OCI-LY3 (cell line): ENCODE results near the gene GPR21.

ENCODE experiments used
- H2AFZ ChIP-seq: fragments of 200-600, 300-600 bp; shearing (Covaris generic); 2 replicates; pipeline ENCODE4 v1.6.0; 2014; ENCODE audit warnings: antibody characterized with exemption, low read depth, low read length
- H3K27ac ChIP-seq: fragments of 200-600, 300-600 bp; sonication (generic); 2 replicates; pipeline ENCODE4 v1.5.1; 2014; ENCODE audit warnings: mild to moderate bottlenecking, low read length, moderate library complexity, mixed read lengths
- H3K27me3 ChIP-seq: fragments of 200-600, 300-600 bp; sonication (generic); 2 replicates; pipeline ENCODE4 v1.6.1; 2014; ENCODE audit warnings: low read depth, low read length, mixed read lengths
- H3K36me3 ChIP-seq: fragments of 200-600, 300-600 bp; sonication (generic); replicated peaks from 2 replicates; pipeline ENCODE3; 2014; ENCODE audit warnings: low read depth, low read length, mixed read lengths
- H3K4me1 ChIP-seq: fragments of 300-600, 200-600 bp; sonication (generic); 2 replicates; pipeline ENCODE4 v1.6.1; 2014; ENCODE audit warnings: low read length, mixed read lengths
- H3K4me2 ChIP-seq: fragments of 200-600, 300-600 bp; sonication (generic); 2 replicates; pipeline ENCODE4 v1.6.1; 2014; ENCODE audit warnings: low read length, mixed read lengths
- H3K4me3 ChIP-seq: fragments of 300-600, 200-600 bp; sonication (generic); 2 replicates; pipeline ENCODE4 v1.5.1; 2014; ENCODE audit warnings: antibody characterized with exemption, mild to moderate bottlenecking, low read length, moderate library complexity
- H3K79me2 ChIP-seq: fragments of 300-600, 200-600 bp; shearing (Covaris generic); 2 replicates; pipeline ENCODE4 v1.6.1; 2014; ENCODE audit warnings: mild to moderate bottlenecking, low read length, mixed read lengths
- H3K9ac ChIP-seq: fragments of 300-600, 200-600 bp; shearing (Covaris generic); 2 replicates; pipeline ENCODE4 v1.6.0; 2014; ENCODE audit warnings: mild to moderate bottlenecking, low read length, moderate library complexity
- H3K9me3 ChIP-seq: fragments of 200-600, 300-600 bp; shearing (Covaris generic); 2 replicates; pipeline ENCODE4 v1.6.1; 2014; ENCODE audit warnings: low read length, mixed read lengths; ENCODE audit not compliant: insufficient read depth
- H4K20me1 ChIP-seq: fragments of 200-600, 300-600 bp; sonication (generic); 2 replicates; pipeline ENCODE4 v1.6.1; 2016; ENCODE audit warnings: low read length, mixed read lengths; ENCODE audit not compliant: insufficient read depth
- EZH2phosphoT487 ChIP-seq: fragments of 200-600 bp; shearing (Covaris generic); IDR thresholded peaks from 2 replicates; pipeline ENCODE4 v1.6.1; 2018; ENCODE audit warnings: antibody characterized with exemption, mixed run types, low read depth
- TF ChIP-seq, protein P1 (sequence below): fragments of 200-600, 300-600 bp; sonication (generic); IDR thresholded peaks from 2 replicates; pipeline ENCODE4 v1.5.1; 2014; ENCODE audit warnings: antibody characterized with exemption, low read length, low read depth

GPR21 gene

DNA sequence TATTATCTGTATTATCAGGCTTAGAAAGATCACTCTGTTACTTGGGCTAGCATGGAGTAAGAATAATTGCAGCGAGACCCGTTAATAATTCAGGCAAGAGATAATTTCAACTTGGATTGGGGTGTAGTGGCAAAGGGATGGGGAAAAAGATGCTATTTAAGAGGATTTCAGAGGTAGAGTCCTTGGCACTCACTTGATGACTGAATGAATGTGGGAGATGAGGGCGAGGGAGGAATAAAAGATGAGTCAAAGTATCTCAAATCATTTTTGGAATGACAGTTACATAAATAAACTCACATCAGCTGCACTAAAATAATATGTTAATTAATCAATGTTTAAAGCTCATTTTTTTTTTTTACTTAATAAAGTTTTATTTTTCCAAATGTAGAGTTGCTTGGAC, 4.5 kb upstream of the GPR21 start:
- peaks cover 4% of the 10 kb centered on the region for H4K20me1 ChIP-seq
- no peak overlapping the region for H3K9ac ChIP-seq
- H3K4me3 ChIP-seq: no peak overlapping the region
- no peak overlapping the region for H2AFZ ChIP-seq
- H3K4me2 ChIP-seq: no peak overlapping the region
- H3K79me2 ChIP-seq: no peaks in the 10 kb centered on the region
- H3K27me3 ChIP-seq: no peaks in the 10 kb centered on the region
- peaks cover 9% of the 10 kb centered on the region for H3K4me1 ChIP-seq
- no peaks in the 10 kb centered on the region for H3K9me3 ChIP-seq
- no peak overlapping the region for H3K27ac ChIP-seq
- TF ChIP-seq EZH2phosphoT487: no peak
- TF ChIP-seq, protein P1, sequence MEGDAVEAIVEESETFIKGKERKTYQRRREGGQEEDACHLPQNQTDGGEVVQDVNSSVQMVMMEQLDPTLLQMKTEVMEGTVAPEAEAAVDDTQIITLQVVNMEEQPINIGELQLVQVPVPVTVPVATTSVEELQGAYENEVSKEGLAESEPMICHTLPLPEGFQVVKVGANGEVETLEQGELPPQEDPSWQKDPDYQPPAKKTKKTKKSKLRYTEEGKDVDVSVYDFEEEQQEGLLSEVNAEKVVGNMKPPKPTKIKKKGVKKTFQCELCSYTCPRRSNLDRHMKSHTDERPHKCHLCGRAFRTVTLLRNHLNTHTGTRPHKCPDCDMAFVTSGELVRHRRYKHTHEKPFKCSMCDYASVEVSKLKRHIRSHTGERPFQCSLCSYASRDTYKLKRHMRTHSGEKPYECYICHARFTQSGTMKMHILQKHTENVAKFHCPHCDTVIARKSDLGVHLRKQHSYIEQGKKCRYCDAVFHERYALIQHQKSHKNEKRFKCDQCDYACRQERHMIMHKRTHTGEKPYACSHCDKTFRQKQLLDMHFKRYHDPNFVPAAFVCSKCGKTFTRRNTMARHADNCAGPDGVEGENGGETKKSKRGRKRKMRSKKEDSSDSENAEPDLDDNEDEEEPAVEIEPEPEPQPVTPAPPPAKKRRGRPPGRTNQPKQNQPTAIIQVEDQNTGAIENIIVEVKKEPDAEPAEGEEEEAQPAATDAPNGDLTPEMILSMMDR: no peak
- H3K36me3 ChIP-seq: peaks cover 2% of the 10 kb centered on the region

DNA sequence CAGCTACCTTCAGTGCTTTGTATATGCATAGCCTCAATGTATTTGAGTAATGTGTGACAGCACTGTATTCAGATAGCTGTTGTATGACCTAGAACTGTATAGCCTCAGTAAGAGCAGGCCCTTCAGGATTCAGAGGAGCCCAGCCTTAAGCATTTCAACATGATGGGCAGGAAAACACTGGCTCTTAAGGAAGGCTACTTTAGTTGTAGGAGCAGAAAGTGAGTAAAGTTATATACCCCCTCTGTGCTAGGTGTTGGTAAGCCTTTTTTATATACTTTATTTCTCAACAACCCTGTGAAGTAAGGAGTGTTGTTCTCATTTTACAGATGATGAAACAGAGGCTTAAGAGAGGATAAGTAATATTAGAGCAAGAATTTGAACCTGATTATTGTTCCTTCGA, 1.5 kb upstream of the GPR21 start:
- Histone ChIP-seq H2AFZ (no peak overlapping the region), H3K79me2 (no peaks in the 10 kb centered on the region), H3K4me1 (peaks cover 9% of the 10 kb centered on the region), H3K27ac (no peak overlapping the region), H4K20me1 (peaks cover 4% of the 10 kb centered on the region), H3K9ac (no peak overlapping the region), H3K4me2 (no peak overlapping the region), H3K27me3 (no peaks in the 10 kb centered on the region), H3K9me3 (no peaks in the 10 kb centered on the region), H3K36me3 (peaks cover 4% of the 10 kb centered on the region), H3K4me3 (no peak overlapping the region)
- TF ChIP-seq EZH2phosphoT487: no peak
- TF ChIP-seq, protein P1: no peak

DNA sequence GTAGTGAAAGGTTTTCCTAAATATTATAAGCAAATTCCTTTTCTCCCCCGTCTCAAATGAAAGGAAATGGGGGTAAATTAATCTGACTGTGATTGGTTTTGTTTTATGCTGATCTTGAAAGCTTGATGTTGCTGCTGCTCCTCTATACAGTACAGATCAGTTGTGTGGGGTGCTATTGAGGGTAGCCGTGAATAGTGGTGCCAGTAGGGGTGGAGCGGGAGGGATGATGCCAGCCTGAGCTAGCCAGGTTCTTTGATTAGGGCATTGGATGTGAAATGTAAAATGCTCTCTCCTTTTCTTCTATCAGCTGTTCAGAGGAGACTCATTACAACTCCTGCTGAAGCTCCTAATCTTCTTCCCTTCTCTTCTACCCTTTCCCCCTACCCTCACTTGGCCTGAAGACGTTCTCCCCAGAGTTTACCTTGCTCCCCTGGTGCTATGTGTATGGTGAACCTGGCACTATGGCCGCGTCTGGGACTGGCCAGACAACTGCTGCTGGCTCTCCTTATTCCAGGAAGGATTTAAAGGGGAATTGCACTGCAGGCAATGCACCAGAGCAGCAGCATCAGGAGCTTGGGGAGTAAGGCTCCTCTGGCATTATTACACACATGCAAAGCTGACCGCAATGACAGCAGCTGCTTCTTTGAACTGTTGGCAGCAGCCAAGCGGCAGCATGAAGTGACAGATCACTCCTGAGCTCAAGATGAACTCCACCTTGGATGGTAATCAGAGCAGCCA, 566 bp downstream of the GPR21 start:
- Histone ChIP-seq H3K27ac (no peak overlapping the region), H3K9me3 (no peaks in the 10 kb centered on the region), H3K9ac (no peak overlapping the region), H2AFZ (no peak overlapping the region), H3K79me2 (no peaks in the 10 kb centered on the region), H3K36me3 (peaks cover 4% of the 10 kb centered on the region), H3K4me3 (no peak overlapping the region), H3K4me2 (no peak overlapping the region), H3K4me1 (no peaks in the 10 kb centered on the region), H4K20me1 (no peaks in the 10 kb centered on the region), H3K27me3 (no peaks in the 10 kb centered on the region)
- TF ChIP-seq EZH2phosphoT487: no peak
- TF ChIP-seq, protein P1: no peak

DNA sequence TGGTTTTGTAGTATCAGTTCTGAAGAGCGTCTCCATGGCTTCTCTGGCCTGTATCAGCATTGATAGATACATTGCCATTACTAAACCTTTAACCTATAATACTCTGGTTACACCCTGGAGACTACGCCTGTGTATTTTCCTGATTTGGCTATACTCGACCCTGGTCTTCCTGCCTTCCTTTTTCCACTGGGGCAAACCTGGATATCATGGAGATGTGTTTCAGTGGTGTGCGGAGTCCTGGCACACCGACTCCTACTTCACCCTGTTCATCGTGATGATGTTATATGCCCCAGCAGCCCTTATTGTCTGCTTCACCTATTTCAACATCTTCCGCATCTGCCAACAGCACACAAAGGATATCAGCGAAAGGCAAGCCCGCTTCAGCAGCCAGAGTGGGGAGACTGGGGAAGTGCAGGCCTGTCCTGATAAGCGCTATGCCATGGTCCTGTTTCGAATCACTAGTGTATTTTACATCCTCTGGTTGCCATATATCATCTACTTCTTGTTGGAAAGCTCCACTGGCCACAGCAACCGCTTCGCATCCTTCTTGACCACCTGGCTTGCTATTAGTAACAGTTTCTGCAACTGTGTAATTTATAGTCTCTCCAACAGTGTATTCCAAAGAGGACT, 1.5 kb downstream of the GPR21 start:
- Histone ChIP-seq H3K27ac (no peak overlapping the region), H3K9ac (no peak overlapping the region), H3K4me1 (no peaks in the 10 kb centered on the region), H3K4me3 (no peak overlapping the region), H3K9me3 (no peaks in the 10 kb centered on the region), H3K36me3 (peaks cover 4% of the 10 kb centered on the region), H4K20me1 (no peaks in the 10 kb centered on the region), H3K79me2 (no peaks in the 10 kb centered on the region), H3K4me2 (no peak overlapping the region), H2AFZ (no peak overlapping the region), H3K27me3 (no peaks in the 10 kb centered on the region)
- TF ChIP-seq EZH2phosphoT487: no peak
- TF ChIP-seq, protein P1: no peak
